SK-N-SH (cell line): Measurements from ENCODE around the gene TOPBP1. TPM values are rescaled to one million over a fixed set of nuclear protein-coding genes. Genes with fewer than 3 reads are reported as not detected.

Experiments used
- CTCF ChIA-PET: fragments of 300-600, 350-600 bp; formaldehyde crosslinking; extraction: SDS; loops from one replicate; lab custom pipeline; 2021; lab: Yijun Ruan, JAX
- POLR2A ChIA-PET: fragments of 350-600 bp; sonication (Branson Sonifier 250); formaldehyde crosslinking; extraction: SDS; loops from one replicate; lab custom pipeline; 2020; ENCODE audit warnings: antibody characterized with exemption, inconsistent platforms; lab: Yijun Ruan, JAX
- DNase-seq: peaks from one replicate; pipeline ENCODE4 v3.0.0; 2012
- H2AFZ ChIP-seq: fragments of 200-600 bp; sonication (generic); 2 replicates; pipeline ENCODE4 v1.8.1; 2016; ENCODE audit warnings: antibody characterized with exemption, mild to moderate bottlenecking, low read depth
- H3F3A ChIP-seq: fragments of 200-600 bp; sonication (generic); replicated peaks from 2 replicates; pipeline ENCODE3; 2016; ENCODE audit warnings: antibody characterized with exemption, mild to moderate bottlenecking; ENCODE audit not compliant: insufficient read depth
- H3K27ac ChIP-seq, 2 experiments: fragments of 200-500 bp in 1 of 2; fragments of 200-600 bp in 1 of 2; sonication (Bioruptor generic) in 1 of 2; sonication (generic), shearing (Covaris generic) in 1 of 2; 2 replicates each; pipeline versions ENCODE4 v1.5.1 to v1.6.1; 2014 to 2016; ENCODE audit warnings: low read depth in 2 of 2, inconsistent platforms in 1 of 2, low read length in 1 of 2, mild to moderate bottlenecking in 1 of 2, mixed read lengths in 1 of 2
- H3K27me3 ChIP-seq: fragments of 200-600 bp; sonication (generic), shearing (Covaris generic); 2 replicates; pipeline ENCODE4 v1.6.1; 2016; ENCODE audit warnings: mixed run types; ENCODE audit not compliant: insufficient read depth
- H3K36me3 ChIP-seq, 2 experiments: fragments of 200-500 bp in 1 of 2; fragments of 200-600 bp in 1 of 2; sonication (Bioruptor generic) in 1 of 2; sonication (generic) in 1 of 2; replicated peaks in 1 of 2; 2 replicates each; pipeline versions ENCODE3 to v1.5.1; 2014 to 2016; ENCODE audit warnings: low read length in 1 of 2, mild to moderate bottlenecking in 1 of 2; ENCODE audit not compliant: insufficient read depth in 2 of 2, control insufficient read depth in 1 of 2
- H3K4me1 ChIP-seq, 2 experiments: fragments of 200-500 bp in 1 of 2; fragments of 200-600 bp in 1 of 2; sonication (Bioruptor generic) in 1 of 2; sonication (generic), shearing (Covaris generic) in 1 of 2; 2 replicates each; pipeline versions ENCODE4 v1.5.1 to v1.6.1; 2014 to 2016; ENCODE audit warnings: low read depth in 1 of 2, low read length in 1 of 2, mixed run types in 1 of 2; ENCODE audit not compliant: insufficient read depth in 2 of 2, control insufficient read depth in 1 of 2
- H3K4me2 ChIP-seq: fragments of 200-600 bp; sonication (generic), shearing (Covaris generic); 2 replicates; pipeline ENCODE4 v1.6.1; 2017; ENCODE audit warnings: mixed run types
- H3K4me3 ChIP-seq, 2 experiments: fragments of 200-500 bp in 1 of 2; fragments of 200-600 bp in 1 of 2; sonication (Bioruptor generic) in 1 of 2; sonication (generic), shearing (Covaris generic) in 1 of 2; 2 replicates each; pipeline versions ENCODE4 v1.5.1 to v1.8.1; 2014 to 2016; ENCODE audit warnings: low read depth in 2 of 2, inconsistent platforms in 1 of 2, low read length in 1 of 2, mild to moderate bottlenecking in 1 of 2, mixed read lengths in 1 of 2, moderate library complexity in 1 of 2
- H3K79me2 ChIP-seq: fragments of 200-600 bp; sonication (generic); 2 replicates; pipeline ENCODE4 v1.8.1; 2017; ENCODE audit warnings: mild to moderate bottlenecking; ENCODE audit not compliant: insufficient read depth
- H3K9ac ChIP-seq: fragments of 200-600 bp; sonication (generic); 2 replicates; pipeline ENCODE4 v1.6.1; 2017; ENCODE audit warnings: mixed run types
- H3K9me2 ChIP-seq: fragments of 200-600 bp; sonication (generic); 2 replicates; pipeline ENCODE4 v1.6.1; 2017; ENCODE audit warnings: mixed run types
- H3K9me3 ChIP-seq: fragments of 200-600 bp; sonication (generic); 2 replicates; pipeline ENCODE4 v1.6.1; 2017; ENCODE audit warnings: mixed run types, mild to moderate bottlenecking, moderate library complexity
- H4K20me1 ChIP-seq: fragments of 200-600 bp; sonication (generic); 2 replicates; pipeline ENCODE4 v1.6.1; 2017; ENCODE audit warnings: mild to moderate bottlenecking, mixed run types; ENCODE audit not compliant: insufficient read depth
- FOXM1 ChIP-seq: IDR thresholded peaks from 2 replicates; pipeline ENCODE4 v1.4.0; 2012; ENCODE audit warnings: low read depth, mild to moderate bottlenecking
- GATA2 ChIP-seq: sonication (generic); formaldehyde crosslinking; IDR thresholded peaks from 2 replicates; pipeline ENCODE4 v1.5.0; 2020; ENCODE audit warnings: mild to moderate bottlenecking, missing genetic modification reagents
- JUND ChIP-seq: IDR thresholded peaks from 2 replicates; pipeline ENCODE4 v1.4.0; 2012
- MAX ChIP-seq: IDR thresholded peaks from 2 replicates; pipeline ENCODE4 v1.4.0; 2012; ENCODE audit warnings: low read depth
- MEF2A ChIP-seq: IDR thresholded peaks from 2 replicates; pipeline ENCODE4 v1.4.0; 2012; ENCODE audit warnings: low read depth, borderline replicate concordance
- MXI1 ChIP-seq: IDR thresholded peaks from 2 replicates; pipeline ENCODE4 v1.6.1; 2012; ENCODE audit warnings: mild to moderate bottlenecking, low read depth, low read length, improper control_type of control experiment
- NFIC ChIP-seq: IDR thresholded peaks from 2 replicates; pipeline ENCODE4 v1.4.0; 2012; ENCODE audit warnings: borderline replicate concordance
- POLR2AphosphoS5 ChIP-seq: IDR thresholded peaks from 2 replicates; pipeline ENCODE4 v1.6.1; 2012; ENCODE audit warnings: low read depth, low read length
- RAD21 ChIP-seq: IDR thresholded peaks from 2 replicates; pipeline ENCODE4 v1.6.1; 2012; ENCODE audit warnings: mild to moderate bottlenecking, low read length
- RCOR1 ChIP-seq: fragments of 150-350 bp; IDR thresholded peaks from 2 replicates; pipeline ENCODE4 v1.6.1; 2017; ENCODE audit warnings: antibody characterized with exemption, low read length
- RFX5 ChIP-seq: IDR thresholded peaks from 2 replicates; pipeline ENCODE4 v1.6.1; 2012; ENCODE audit warnings: mild to moderate bottlenecking, improper control_type of control experiment, low read length
- TEAD4 ChIP-seq: IDR thresholded peaks from 2 replicates; pipeline ENCODE4 v1.4.0; 2012; ENCODE audit warnings: mild to moderate bottlenecking, borderline replicate concordance; ENCODE audit not compliant: insufficient read depth
- YY1 ChIP-seq: IDR thresholded peaks from 2 replicates; pipeline ENCODE4 v1.4.0; 2012; ENCODE audit warnings: low read depth, mild to moderate bottlenecking
- ZBTB33 ChIP-seq: IDR thresholded peaks from 2 replicates; pipeline ENCODE4 v1.4.0; 2012; ENCODE audit warnings: low read depth, borderline replicate concordance
- WGBS: methylation state at CpG from one replicate; pipeline ENCODE4 v1.1.6; 2017; ENCODE audit warnings: low lambda C conversion rate; 5-methylcytosine and 5-hydroxymethylcytosine counted together
- polyA plus RNA-seq, 3 experiments: library from polyadenylated mRNA; depleted of rRNA; stranded (reverse); fragments of >200 nt; gene quantifications; 2 replicates each; pipeline ENCODE4 v1.2.3, GENCODE V29; 2012
- TF ChIP-seq, protein P1 (sequence below): fragments of 150-350 bp; IDR thresholded peaks from 2 replicates; pipeline ENCODE4 v1.6.1; 2017; ENCODE audit warnings: antibody characterized with exemption, low read length, low read depth, borderline replicate concordance
- TF ChIP-seq, protein P2 (sequence below): fragments of 150-350 bp; IDR thresholded peaks from 2 replicates; pipeline ENCODE4 v1.6.1; 2016; ENCODE audit warnings: mild to moderate bottlenecking, low read depth, low read length
- TF ChIP-seq, protein P3 (sequence below): fragments of 200-600 bp; sonication (generic); IDR thresholded peaks from 2 replicates; pipeline ENCODE4 v1.6.1; 2017; ENCODE audit warnings: antibody characterized with exemption, mild to moderate bottlenecking, moderate library complexity
- TF ChIP-seq, protein P4 (sequence below): IDR thresholded peaks from 2 replicates; pipeline ENCODE4 v1.4.0; 2012; ENCODE audit warnings: low read depth, borderline replicate concordance

TOPBP1 gene
- polyA plus RNA-seq, 1 of the 3 experiments (the other 2 are of a cell fraction), result 15.7 TPM

GRCh38 chr3:133576169-133576568, 85.6 kb downstream of the TOPBP1 start (continued):
- TF ChIP-seq RCOR1 (no peak), FOXM1 (no peak), GATA2 (CRISPR knock-in tag) (no peak)

DNA sequence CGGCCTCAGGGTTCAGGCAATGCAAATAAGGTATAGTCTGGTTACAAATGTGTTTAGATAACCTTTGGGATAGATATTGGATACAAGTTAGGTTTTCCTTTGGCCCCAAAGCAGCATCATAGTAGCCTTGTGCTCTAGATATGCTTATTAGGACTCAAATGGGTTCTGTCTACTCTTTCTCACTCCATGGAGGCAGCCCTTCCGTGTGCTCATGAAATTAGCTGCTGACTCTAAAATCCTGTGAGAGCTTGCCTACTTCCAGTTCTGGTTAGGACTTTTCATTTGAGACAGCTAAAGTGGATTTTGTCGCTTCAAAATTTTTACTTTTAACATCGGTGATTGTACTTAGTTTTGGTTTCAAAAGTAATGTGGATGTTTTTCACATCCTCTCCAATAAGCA, 86.7 kb downstream of the TOPBP1 start:
- CTCF ChIA-PET, result interaction anchor here (1.2 to 2.3 kb wide), 3 partner anchors 138 to 844 kb away, joined by 4 to 12 read pairs (median 8); no protein-coding TSS in a partner anchor
- peaks cover 17 to 27% of the 10 kb centered on the region in 2 experiments for H3K4me1 ChIP-seq

GRCh38 chr3:133574260-133574881, 87.4 kb downstream of the TOPBP1 start:
- Histone ChIP-seq H3F3A (peaks cover 18% of the 10 kb centered on the region), H3K36me3 (peaks cover 31 to 38% of the 10 kb centered on the region in 2 experiments), H4K20me1 (peaks cover 50% of the 10 kb centered on the region), H3K4me2 (peak overlapping the region; percentile 88), H3K79me2 (peaks cover 52% of the 10 kb centered on the region), H3K9ac (peak overlapping the region; percentile 77), H3K27ac (peak overlapping the region; percentile 82 to 94), H3K9me2 (no peaks in the 10 kb centered on the region), H3K4me1 (peaks cover 17 to 33% of the 10 kb centered on the region in 2 experiments), H2AFZ (no peak overlapping the region), H3K9me3 (no peaks in the 10 kb centered on the region), H3K27me3 (no peaks in the 10 kb centered on the region), H3K4me3 (peak overlapping the region; percentile 78 to 83)
- ChIA-PET POLR2A (interaction anchor here (0.6 to 0.8 kb wide), 2 partner anchors 75 to 843 kb away, joined by 3 read pairs; no protein-coding TSS in a partner anchor), CTCF (interaction anchor here (1.1 to 2.3 kb wide), 5 partner anchors 23 to 843 kb away, joined by 3 to 12 read pairs (median 5); no protein-coding TSS in a partner anchor)
- DNase-seq, result peak; percentile 85
- WGBS, result under 1% methylated on average over 20 of the region's 54 CpGs
- TF ChIP-seq NFIC (no peak), MEF2A (no peak), MXI1 (peak; percentile 70), MAX (peak; percentile 24), TEAD4 (no peak), ZBTB33 (no peak), JUND (no peak), RFX5 (no peak)
- TF ChIP-seq, protein P1, sequence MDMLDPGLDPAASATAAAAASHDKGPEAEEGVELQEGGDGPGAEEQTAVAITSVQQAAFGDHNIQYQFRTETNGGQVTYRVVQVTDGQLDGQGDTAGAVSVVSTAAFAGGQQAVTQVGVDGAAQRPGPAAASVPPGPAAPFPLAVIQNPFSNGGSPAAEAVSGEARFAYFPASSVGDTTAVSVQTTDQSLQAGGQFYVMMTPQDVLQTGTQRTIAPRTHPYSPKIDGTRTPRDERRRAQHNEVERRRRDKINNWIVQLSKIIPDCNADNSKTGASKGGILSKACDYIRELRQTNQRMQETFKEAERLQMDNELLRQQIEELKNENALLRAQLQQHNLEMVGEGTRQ, result peak; percentile 57; the same call in 1 of the 2 replicates
- TF ChIP-seq, protein P2, sequence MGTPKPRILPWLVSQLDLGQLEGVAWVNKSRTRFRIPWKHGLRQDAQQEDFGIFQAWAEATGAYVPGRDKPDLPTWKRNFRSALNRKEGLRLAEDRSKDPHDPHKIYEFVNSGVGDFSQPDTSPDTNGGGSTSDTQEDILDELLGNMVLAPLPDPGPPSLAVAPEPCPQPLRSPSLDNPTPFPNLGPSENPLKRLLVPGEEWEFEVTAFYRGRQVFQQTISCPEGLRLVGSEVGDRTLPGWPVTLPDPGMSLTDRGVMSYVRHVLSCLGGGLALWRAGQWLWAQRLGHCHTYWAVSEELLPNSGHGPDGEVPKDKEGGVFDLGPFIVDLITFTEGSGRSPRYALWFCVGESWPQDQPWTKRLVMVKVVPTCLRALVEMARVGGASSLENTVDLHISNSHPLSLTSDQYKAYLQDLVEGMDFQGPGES, result no peak
- TF ChIP-seq, protein P3, sequence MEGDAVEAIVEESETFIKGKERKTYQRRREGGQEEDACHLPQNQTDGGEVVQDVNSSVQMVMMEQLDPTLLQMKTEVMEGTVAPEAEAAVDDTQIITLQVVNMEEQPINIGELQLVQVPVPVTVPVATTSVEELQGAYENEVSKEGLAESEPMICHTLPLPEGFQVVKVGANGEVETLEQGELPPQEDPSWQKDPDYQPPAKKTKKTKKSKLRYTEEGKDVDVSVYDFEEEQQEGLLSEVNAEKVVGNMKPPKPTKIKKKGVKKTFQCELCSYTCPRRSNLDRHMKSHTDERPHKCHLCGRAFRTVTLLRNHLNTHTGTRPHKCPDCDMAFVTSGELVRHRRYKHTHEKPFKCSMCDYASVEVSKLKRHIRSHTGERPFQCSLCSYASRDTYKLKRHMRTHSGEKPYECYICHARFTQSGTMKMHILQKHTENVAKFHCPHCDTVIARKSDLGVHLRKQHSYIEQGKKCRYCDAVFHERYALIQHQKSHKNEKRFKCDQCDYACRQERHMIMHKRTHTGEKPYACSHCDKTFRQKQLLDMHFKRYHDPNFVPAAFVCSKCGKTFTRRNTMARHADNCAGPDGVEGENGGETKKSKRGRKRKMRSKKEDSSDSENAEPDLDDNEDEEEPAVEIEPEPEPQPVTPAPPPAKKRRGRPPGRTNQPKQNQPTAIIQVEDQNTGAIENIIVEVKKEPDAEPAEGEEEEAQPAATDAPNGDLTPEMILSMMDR, result no peak; the same call in 1 of the 2 replicates

More for the DNA sequence above, 86.7 kb downstream of the TOPBP1 start:
- Histone ChIP-seq H3K9ac (peak overlapping the region; percentile 77), H3K27ac (peak overlapping the region; percentile 82 to 94; a peak in 3 of 4 replicates), H3K4me3 (peak overlapping the region; percentile 78 to 83), H3K27me3 (no peaks in the 10 kb centered on the region), H3K36me3 (peaks cover 31 to 44% of the 10 kb centered on the region in 2 experiments), H3F3A (peaks cover 18% of the 10 kb centered on the region), H3K79me2 (peaks cover 59% of the 10 kb centered on the region), H3K9me2 (no peaks in the 10 kb centered on the region), H4K20me1 (peaks cover 57% of the 10 kb centered on the region), H2AFZ (no peak overlapping the region), H3K9me3 (no peaks in the 10 kb centered on the region), H3K4me2 (peak overlapping the region; percentile 88)
- WGBS, result 36% methylated on average over 4 of the region's 4 CpGs
- DNase-seq, result no peak
- POLR2A ChIA-PET, result interaction anchor here (0.6 kb wide), 1 partner anchor 74 kb away, joined by 3 read pairs; no protein-coding TSS in a partner anchor
- no peak for TF ChIP-seq RAD21
- no peak for TF ChIP-seq POLR2AphosphoS5
- no peak for TF ChIP-seq JUND
- TF ChIP-seq, protein P4, sequence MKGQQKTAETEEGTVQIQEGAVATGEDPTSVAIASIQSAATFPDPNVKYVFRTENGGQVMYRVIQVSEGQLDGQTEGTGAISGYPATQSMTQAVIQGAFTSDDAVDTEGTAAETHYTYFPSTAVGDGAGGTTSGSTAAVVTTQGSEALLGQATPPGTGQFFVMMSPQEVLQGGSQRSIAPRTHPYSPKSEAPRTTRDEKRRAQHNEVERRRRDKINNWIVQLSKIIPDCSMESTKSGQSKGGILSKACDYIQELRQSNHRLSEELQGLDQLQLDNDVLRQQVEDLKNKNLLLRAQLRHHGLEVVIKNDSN, result no peak
- TF ChIP-seq YY1, result no peak
